Loucy (cell line): ENCODE results near the gene DCAF8L2.
"Not testable (repeated sequence)": the region's sequence is repeated elsewhere in the genome, so short reads cannot be mapped to it uniquely, and the experiment has no call there.

ENCODE experiments used
- EZH2phosphoT487 ChIP-seq: fragments of 200-600 bp; IDR thresholded peaks from 2 replicates; pipeline ENCODE4 v1.6.1; 2018; ENCODE audit warnings: antibody characterized with exemption, mild to moderate bottlenecking, moderate library complexity, borderline replicate concordance
- TF ChIP-seq, protein P1 (sequence below): fragments of 200-600 bp; sonication (generic); conservative IDR thresholded peaks from 2 replicates; pipeline ENCODE4 v1.5.1; 2014; ENCODE audit warnings: mild to moderate bottlenecking, antibody characterized with exemption, low read length

DNA sequence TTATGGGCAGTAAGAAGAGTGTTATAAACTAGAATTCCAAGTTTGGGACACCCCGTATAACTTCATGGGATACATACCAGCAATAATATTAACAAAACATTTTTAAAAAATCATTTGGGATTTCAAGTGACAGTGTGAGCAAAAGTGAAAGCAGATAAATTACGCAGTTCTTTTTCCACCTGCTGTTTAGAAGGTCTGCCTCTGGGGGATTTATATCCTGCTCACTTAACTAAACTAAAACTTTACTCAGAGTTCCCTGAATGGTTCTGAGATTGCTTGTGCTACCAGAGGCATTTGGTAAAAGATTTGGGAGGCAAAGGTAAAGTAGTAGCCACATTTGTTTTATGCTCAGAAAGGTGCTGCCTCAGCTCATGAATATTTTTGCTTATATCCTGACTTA lies 160.2 kb downstream of the DCAF8L2 start:
- TF ChIP-seq, protein P1, sequence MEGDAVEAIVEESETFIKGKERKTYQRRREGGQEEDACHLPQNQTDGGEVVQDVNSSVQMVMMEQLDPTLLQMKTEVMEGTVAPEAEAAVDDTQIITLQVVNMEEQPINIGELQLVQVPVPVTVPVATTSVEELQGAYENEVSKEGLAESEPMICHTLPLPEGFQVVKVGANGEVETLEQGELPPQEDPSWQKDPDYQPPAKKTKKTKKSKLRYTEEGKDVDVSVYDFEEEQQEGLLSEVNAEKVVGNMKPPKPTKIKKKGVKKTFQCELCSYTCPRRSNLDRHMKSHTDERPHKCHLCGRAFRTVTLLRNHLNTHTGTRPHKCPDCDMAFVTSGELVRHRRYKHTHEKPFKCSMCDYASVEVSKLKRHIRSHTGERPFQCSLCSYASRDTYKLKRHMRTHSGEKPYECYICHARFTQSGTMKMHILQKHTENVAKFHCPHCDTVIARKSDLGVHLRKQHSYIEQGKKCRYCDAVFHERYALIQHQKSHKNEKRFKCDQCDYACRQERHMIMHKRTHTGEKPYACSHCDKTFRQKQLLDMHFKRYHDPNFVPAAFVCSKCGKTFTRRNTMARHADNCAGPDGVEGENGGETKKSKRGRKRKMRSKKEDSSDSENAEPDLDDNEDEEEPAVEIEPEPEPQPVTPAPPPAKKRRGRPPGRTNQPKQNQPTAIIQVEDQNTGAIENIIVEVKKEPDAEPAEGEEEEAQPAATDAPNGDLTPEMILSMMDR, result not testable (repeated sequence)
- TF ChIP-seq EZH2phosphoT487, result not testable (repeated sequence)
